ENCODE data around the gene SLC2A13. TPM values are rescaled to one million over a fixed set of nuclear protein-coding genes. Genes with fewer than 3 reads are reported as not detected.
"Not testable (repeated sequence)": the region's sequence is repeated elsewhere in the genome, so short reads cannot be mapped to it uniquely, and the experiment has no call there.

SLC2A13 gene
- total and polyA plus RNA-seq, 4 donors, result 21.1 to 85.5 (median 28.6) TPM

DNA sequence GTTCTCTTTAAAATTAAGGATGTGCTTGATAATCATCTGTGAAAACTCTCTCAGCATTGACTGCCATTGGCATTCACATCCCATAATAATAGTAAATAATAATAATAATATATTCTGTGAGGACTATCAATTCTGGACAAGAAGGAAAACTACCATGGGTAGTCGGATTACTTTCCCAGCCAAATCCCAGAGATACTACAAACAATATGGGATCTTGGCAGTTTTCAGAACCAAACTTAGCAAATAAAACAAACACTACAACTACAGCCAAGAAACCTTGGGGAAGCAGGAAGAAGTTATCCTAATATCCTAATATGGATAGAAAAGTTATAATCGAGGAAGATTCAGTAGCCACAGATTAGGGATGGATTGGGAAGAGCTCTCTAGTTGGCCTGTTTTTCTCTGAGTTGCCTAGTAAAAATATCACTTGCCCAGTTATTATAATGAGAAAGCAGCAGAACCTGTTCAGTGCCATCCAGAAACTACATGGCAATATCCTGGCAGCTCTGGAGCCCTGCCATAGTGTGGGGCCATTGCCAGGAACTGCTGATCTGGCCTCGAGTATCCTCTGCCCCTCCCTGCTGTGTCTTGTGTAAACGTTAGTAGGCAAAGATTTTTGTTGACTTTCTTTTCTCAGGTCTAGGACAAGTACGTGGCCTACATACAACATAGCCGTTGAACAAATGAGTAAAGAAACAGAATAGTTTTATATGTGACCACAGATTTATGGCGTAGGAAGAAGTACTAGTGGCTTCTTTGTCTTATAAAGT is 193.5 kb downstream of the SLC2A13 start:
- no peaks in the 10 kb centered on the region for H3K36me3 ChIP-seq (ENCODE audit: control insufficient read depth, insufficient read depth, low read length)
- no peak overlapping the region for H3K27ac ChIP-seq (ENCODE audit: low read depth, low read length)
- 54% methylated on average over 2 of the region's 7 CpGs for WGBS (ENCODE audit: insufficient coverage)
- H3K4me3 ChIP-seq (ENCODE audit: low read depth, low read length), result no peak overlapping the region
- H3K9me3 ChIP-seq (ENCODE audit: control insufficient read depth, insufficient read depth, low read length), result no peaks in the 10 kb centered on the region
- H3K4me1 ChIP-seq (ENCODE audit: control insufficient read depth, insufficient read depth, low read length), result no peaks in the 10 kb centered on the region
- DNase-seq (ENCODE audit: low read depth in 4 of 6, low spot score in 6 of 6), result no peak
- no peaks in the 10 kb centered on the region for H3K27me3 ChIP-seq (ENCODE audit: control insufficient read depth, insufficient read depth, low read length)

DNA sequence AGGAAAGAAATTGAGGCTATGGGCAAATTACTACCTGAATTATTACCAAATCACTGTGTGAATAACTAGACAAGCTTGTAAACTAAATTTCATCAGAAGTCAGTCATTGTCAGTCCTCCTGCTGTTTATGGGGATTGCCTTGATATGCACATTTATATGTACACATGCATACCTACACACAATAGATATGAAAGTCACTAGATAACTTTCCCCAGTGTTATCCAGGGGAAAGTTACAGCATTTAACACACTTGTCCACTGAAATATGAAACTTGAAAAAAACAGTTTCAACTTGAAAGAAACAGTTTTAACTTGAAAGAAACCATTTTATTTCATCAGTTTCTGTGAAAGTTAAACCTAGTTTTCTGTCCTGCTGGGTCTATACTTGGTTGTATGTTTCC is 199.6 kb downstream of the SLC2A13 start:
- Histone ChIP-seq H3K4me1 (ENCODE audit: control insufficient read depth, insufficient read depth, low read length) (peaks cover 3% of the 10 kb centered on the region), H3K4me3 (ENCODE audit: low read depth, low read length) (no peak overlapping the region), H3K36me3 (ENCODE audit: control insufficient read depth, insufficient read depth, low read length) (no peaks in the 10 kb centered on the region), H3K27me3 (ENCODE audit: control insufficient read depth, insufficient read depth, low read length) (no peaks in the 10 kb centered on the region), H3K9me3 (ENCODE audit: control insufficient read depth, insufficient read depth, low read length) (no peaks in the 10 kb centered on the region), H3K27ac (ENCODE audit: low read depth, low read length) (no peak overlapping the region)
- DNase-seq (ENCODE audit: low read depth in 4 of 6, low spot score in 6 of 6), result no peak

DNA sequence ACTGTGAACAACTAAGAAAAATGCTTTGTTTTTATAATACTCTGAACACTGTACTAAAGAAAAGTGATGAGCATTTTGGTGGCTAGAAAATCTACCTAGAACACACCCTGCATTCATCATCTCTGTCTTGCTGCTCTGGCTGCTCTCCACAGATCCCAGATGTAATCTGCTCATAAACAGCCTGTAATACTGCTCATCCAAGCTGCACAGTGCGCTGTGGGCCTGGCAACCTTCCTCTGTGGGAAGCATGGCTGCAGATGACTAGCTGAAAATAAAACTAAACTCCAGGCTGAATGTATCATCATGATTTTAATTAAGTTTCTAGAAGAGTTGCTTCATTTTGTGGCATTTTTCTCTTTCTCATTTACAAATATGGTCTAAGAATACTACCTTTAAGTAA is 200.7 kb downstream of the SLC2A13 start:
- H3K36me3 ChIP-seq (ENCODE audit: control insufficient read depth, insufficient read depth, low read length), result no peaks in the 10 kb centered on the region
- no peak overlapping the region for H3K4me3 ChIP-seq (ENCODE audit: low read depth, low read length)
- no peaks in the 10 kb centered on the region for H3K9me3 ChIP-seq (ENCODE audit: control insufficient read depth, insufficient read depth, low read length)
- DNase-seq (ENCODE audit: low read depth in 4 of 6, low spot score in 6 of 6), result peak in 5 of 6 donors; percentile 12 to 92 (median 39)
- H3K27ac ChIP-seq (ENCODE audit: low read depth, low read length), result no peak overlapping the region
- peaks cover 3% of the 10 kb centered on the region for H3K4me1 ChIP-seq (ENCODE audit: control insufficient read depth, insufficient read depth, low read length)
- no CpG with 5 or more reads among the region's 1 CpG for WGBS (ENCODE audit: insufficient coverage)
- H3K27me3 ChIP-seq (ENCODE audit: control insufficient read depth, insufficient read depth, low read length), result no peaks in the 10 kb centered on the region

DNA sequence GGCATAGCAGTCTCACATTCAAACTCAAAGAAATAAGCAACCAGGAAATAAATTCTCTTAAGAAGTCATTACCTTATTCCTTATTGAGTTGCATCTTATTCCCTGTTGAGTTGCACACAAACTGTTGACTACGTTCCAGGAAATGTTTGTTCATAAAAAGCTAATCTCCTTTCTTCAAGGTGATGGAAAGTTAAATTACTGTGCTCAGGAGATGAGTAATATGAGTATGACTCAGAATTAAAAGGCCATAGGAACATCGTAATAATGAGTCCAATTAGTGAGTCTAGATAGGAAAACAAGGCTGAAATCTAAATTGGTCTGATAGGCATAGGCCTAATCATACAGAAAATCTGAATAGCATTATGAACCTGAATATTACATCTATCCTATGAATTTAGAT is 203.1 kb downstream of the SLC2A13 start:
- H3K36me3 ChIP-seq (ENCODE audit: control insufficient read depth, insufficient read depth, low read length), result no peaks in the 10 kb centered on the region
- DNase-seq (ENCODE audit: low read depth in 4 of 6, low spot score in 6 of 6), result peak in 1 of 6 donors; percentile 35
- no peaks in the 10 kb centered on the region for H3K27me3 ChIP-seq (ENCODE audit: control insufficient read depth, insufficient read depth, low read length)
- H3K9me3 ChIP-seq (ENCODE audit: control insufficient read depth, insufficient read depth, low read length), result no peaks in the 10 kb centered on the region
- no peak overlapping the region for H3K4me3 ChIP-seq (ENCODE audit: low read depth, low read length)
- peaks cover 3% of the 10 kb centered on the region for H3K4me1 ChIP-seq (ENCODE audit: control insufficient read depth, insufficient read depth, low read length)
- H3K27ac ChIP-seq (ENCODE audit: low read depth, low read length), result no peak overlapping the region
- no CpG with 5 or more reads among the region's 2 CpGs for WGBS (ENCODE audit: insufficient coverage)

DNA sequence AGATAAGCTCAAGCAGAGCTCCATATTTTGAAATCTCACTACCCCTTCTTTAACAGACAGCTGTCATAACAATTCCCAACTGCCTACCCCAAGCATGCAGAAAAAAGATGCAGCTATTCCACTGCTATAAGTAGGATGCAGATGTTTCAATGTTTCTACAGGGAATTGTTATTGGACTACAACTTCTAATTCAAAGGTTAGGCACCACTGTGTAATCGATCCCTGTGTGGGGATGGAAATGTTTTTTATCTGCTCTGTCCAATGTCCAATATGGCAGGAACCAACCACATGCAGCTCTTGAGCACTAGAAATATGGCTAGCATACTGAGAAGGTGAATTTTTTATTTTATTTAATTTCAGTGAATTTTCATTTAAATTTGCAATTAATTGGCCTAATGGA is 208.6 kb downstream of the SLC2A13 start:
- H3K4me1 ChIP-seq (ENCODE audit: control insufficient read depth, insufficient read depth, low read length), result no peaks in the 10 kb centered on the region
- no peak for DNase-seq (ENCODE audit: low read depth in 4 of 6, low spot score in 6 of 6)
- H3K27me3 ChIP-seq (ENCODE audit: control insufficient read depth, insufficient read depth, low read length), result no peaks in the 10 kb centered on the region
- H3K9me3 ChIP-seq (ENCODE audit: control insufficient read depth, insufficient read depth, low read length), result no peaks in the 10 kb centered on the region
- H3K4me3 ChIP-seq (ENCODE audit: low read depth, low read length), result no peak overlapping the region
- no peaks in the 10 kb centered on the region for H3K36me3 ChIP-seq (ENCODE audit: control insufficient read depth, insufficient read depth, low read length)
- WGBS (ENCODE audit: insufficient coverage), result no CpG with 5 or more reads among the region's 1 CpG
- no peak overlapping the region for H3K27ac ChIP-seq (ENCODE audit: low read depth, low read length)

DNA sequence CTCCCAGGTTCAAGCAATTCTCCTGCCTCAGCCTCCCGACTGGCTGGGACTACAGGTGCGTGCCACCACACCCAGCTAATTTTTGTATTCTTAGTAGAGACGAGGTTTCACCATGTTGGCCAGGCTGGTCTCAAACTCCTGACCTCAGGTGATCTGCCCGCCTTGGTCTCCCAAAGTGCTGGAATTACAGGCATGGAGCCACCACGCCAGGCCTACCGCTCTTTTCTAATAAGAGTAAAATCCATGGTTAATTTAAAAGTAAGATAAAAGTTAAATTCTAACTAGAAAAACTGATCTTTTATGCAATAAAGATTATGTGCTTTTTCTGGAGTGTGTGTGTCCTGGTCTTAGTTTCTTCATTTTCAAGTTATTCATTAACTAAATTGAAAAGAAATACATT is 212.5 kb downstream of the SLC2A13 start:
- H3K36me3 ChIP-seq (ENCODE audit: control insufficient read depth, insufficient read depth, low read length); H3K9me3 ChIP-seq (ENCODE audit: control insufficient read depth, insufficient read depth, low read length); H3K27ac ChIP-seq (ENCODE audit: low read depth, low read length); H3K4me3 ChIP-seq (ENCODE audit: low read depth, low read length); H3K4me1 ChIP-seq (ENCODE audit: control insufficient read depth, insufficient read depth, low read length); H3K27me3 ChIP-seq (ENCODE audit: control insufficient read depth, insufficient read depth, low read length); DNase-seq (ENCODE audit: low read depth in 4 of 6, low spot score in 6 of 6): not testable (repeated sequence)
- 100% methylated on average over 3 of the region's 6 CpGs for WGBS (ENCODE audit: insufficient coverage)

DNA sequence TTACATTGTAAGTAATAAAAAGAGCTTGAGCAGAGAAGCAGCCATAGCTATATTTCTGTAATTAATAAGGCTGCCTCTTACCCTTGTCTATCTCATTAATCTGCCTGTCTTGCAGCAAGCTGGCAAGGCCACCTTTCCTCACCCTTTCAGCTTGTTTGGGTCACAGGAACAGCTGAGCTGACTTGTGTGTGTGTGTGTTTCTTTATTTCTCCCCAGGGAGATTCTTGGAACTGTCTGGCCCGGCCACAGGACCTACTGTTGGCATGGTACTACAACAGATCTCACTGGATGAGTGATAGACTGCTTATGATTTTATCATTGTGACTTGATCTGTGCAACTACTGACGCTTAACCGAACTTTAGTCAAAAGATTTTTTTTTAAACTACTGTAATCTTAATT is 213.7 kb downstream of the SLC2A13 start:
- H3K27me3 ChIP-seq (ENCODE audit: control insufficient read depth, insufficient read depth, low read length), result no peaks in the 10 kb centered on the region
- H3K36me3 ChIP-seq (ENCODE audit: control insufficient read depth, insufficient read depth, low read length), result no peaks in the 10 kb centered on the region
- no peaks in the 10 kb centered on the region for H3K4me1 ChIP-seq (ENCODE audit: control insufficient read depth, insufficient read depth, low read length)
- no peak overlapping the region for H3K27ac ChIP-seq (ENCODE audit: low read depth, low read length)
- H3K4me3 ChIP-seq (ENCODE audit: low read depth, low read length), result no peak overlapping the region
- no peaks in the 10 kb centered on the region for H3K9me3 ChIP-seq (ENCODE audit: control insufficient read depth, insufficient read depth, low read length)
- WGBS (ENCODE audit: insufficient coverage), result 33% methylated on average over 1 of the region's 3 CpGs
- peak in 2 of 6 donors; percentile 9 to 41 for DNase-seq (ENCODE audit: low read depth in 4 of 6, low spot score in 6 of 6)

DNA sequence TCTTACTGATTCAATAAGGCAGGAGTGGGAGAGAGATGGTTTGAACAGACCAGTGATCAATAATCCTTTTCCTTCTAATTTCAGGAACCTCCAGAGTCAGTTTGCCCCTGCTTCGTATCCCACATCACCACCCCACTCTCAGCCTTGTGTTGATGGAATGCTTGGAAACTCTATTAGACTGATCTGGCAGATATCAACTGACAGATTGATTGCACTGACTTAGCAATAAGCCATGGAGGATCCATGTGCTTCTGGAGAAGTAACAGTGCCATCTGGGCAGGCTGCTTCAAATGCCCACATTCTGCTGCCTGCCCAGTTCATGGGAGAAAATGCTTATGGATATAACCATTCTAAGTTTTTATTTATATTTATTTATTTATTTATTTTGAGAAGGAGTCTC is 218.0 kb downstream of the SLC2A13 start:
- H3K4me3 ChIP-seq (ENCODE audit: low read depth, low read length), result no peak overlapping the region

DNA sequence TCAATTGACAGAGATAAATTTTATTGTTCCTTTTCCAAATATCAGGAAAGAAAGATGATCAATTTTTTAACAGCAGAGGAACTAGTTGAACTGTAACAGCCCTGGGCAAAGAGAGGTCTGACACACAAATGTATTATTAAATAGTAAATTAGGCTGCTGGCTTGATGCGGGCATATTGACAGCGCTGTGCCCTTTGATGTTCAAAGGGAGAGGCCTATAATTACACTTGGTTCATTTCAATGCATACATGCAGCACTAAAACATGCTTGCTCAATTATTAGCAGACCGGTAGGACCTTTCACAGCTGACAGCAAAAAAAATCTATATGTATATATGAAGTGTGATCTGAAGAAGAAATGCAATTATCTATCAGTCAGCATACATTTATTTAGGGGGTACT is 219.8 kb downstream of the SLC2A13 start:
- no peaks in the 10 kb centered on the region for H3K9me3 ChIP-seq (ENCODE audit: control insufficient read depth, insufficient read depth, low read length)
- no peak overlapping the region for H3K27ac ChIP-seq (ENCODE audit: low read depth, low read length)
- H3K4me3 ChIP-seq (ENCODE audit: low read depth, low read length), result no peak overlapping the region
- H3K27me3 ChIP-seq (ENCODE audit: control insufficient read depth, insufficient read depth, low read length), result no peaks in the 10 kb centered on the region
- WGBS (ENCODE audit: insufficient coverage), result no CpG with 5 or more reads among the region's 3 CpGs
- H3K4me1 ChIP-seq (ENCODE audit: control insufficient read depth, insufficient read depth, low read length), result no peaks in the 10 kb centered on the region
- no peak for DNase-seq (ENCODE audit: low read depth in 4 of 6, low spot score in 6 of 6)
- H3K36me3 ChIP-seq (ENCODE audit: control insufficient read depth, insufficient read depth, low read length), result no peaks in the 10 kb centered on the region

More for the DNA sequence above, 218.0 kb downstream of the SLC2A13 start:
- WGBS (ENCODE audit: insufficient coverage), result no CpG with 5 or more reads among the region's 1 CpG
- no peaks in the 10 kb centered on the region for H3K9me3 ChIP-seq (ENCODE audit: control insufficient read depth, insufficient read depth, low read length)
- no peaks in the 10 kb centered on the region for H3K4me1 ChIP-seq (ENCODE audit: control insufficient read depth, insufficient read depth, low read length)
- no peak overlapping the region for H3K27ac ChIP-seq (ENCODE audit: low read depth, low read length)
- no peaks in the 10 kb centered on the region for H3K27me3 ChIP-seq (ENCODE audit: control insufficient read depth, insufficient read depth, low read length)
- DNase-seq (ENCODE audit: low read depth in 4 of 6, low spot score in 6 of 6), result peak in 1 of 6 donors; percentile 40
- H3K36me3 ChIP-seq (ENCODE audit: control insufficient read depth, insufficient read depth, low read length), result no peaks in the 10 kb centered on the region

DNA sequence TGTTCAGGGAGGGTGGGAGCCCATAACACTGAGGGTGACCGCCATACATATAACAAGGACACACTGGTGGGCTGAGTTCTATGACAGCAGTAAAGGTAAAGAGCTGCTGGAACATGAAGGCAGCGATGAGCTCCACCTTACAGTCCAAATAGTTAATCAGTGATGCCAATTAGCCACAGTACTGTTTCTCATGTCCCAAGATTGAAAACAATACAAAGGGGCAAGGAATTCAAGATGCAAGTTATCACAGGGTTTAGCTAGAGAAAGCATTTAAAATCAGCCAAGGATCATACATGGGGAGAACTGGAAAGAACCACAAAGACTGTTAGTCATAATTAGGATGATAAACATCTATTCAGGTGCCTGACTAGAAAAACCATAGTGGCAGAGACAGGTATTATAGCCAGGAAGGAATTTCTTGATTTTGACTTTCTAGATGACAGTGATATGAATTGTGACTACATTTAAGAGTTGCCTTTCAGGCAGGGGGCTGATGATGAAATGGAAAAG is 221.2 kb downstream of the SLC2A13 start:
- Histone ChIP-seq H3K36me3 (ENCODE audit: control insufficient read depth, insufficient read depth, low read length) (no peaks in the 10 kb centered on the region), H3K4me3 (ENCODE audit: low read depth, low read length) (no peak overlapping the region), H3K9me3 (ENCODE audit: control insufficient read depth, insufficient read depth, low read length) (no peaks in the 10 kb centered on the region), H3K4me1 (ENCODE audit: control insufficient read depth, insufficient read depth, low read length) (no peaks in the 10 kb centered on the region), H3K27me3 (ENCODE audit: control insufficient read depth, insufficient read depth, low read length) (no peaks in the 10 kb centered on the region), H3K27ac (ENCODE audit: low read depth, low read length) (no peak overlapping the region)
- DNase-seq (ENCODE audit: low read depth in 4 of 6, low spot score in 6 of 6), result no peak
- WGBS (ENCODE audit: insufficient coverage), result no CpG with 5 or more reads among the region's 2 CpGs
